ENCODE results near the gene CSNK1G1.

DNA sequence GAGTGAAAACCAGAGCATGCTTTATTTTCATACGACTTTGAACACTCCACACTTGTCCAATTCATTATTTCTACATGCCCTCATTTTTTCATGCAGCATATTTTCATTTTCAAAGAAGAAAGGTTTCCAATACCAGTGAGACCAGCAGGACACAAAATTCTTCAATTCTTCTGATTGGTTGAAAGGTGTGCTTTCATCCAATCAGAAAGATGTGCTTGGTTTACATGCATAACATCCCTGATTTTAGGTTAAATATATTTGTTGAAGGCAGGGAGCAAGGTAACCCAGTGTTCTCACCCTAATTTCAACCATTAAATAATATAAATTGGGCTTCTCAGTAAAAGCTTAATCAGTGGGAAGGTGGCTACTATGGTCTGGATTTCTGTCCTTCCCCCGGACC is 145.6 kb downstream of the CSNK1G1 start:
- no peak for TF ChIP-seq POLR2A (IDR thresholded peaks at IDR 0.05)
- TF ChIP-seq, protein P1, sequence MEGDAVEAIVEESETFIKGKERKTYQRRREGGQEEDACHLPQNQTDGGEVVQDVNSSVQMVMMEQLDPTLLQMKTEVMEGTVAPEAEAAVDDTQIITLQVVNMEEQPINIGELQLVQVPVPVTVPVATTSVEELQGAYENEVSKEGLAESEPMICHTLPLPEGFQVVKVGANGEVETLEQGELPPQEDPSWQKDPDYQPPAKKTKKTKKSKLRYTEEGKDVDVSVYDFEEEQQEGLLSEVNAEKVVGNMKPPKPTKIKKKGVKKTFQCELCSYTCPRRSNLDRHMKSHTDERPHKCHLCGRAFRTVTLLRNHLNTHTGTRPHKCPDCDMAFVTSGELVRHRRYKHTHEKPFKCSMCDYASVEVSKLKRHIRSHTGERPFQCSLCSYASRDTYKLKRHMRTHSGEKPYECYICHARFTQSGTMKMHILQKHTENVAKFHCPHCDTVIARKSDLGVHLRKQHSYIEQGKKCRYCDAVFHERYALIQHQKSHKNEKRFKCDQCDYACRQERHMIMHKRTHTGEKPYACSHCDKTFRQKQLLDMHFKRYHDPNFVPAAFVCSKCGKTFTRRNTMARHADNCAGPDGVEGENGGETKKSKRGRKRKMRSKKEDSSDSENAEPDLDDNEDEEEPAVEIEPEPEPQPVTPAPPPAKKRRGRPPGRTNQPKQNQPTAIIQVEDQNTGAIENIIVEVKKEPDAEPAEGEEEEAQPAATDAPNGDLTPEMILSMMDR (IDR thresholded peaks at IDR 0.05), result no peak
- no peak for TF ChIP-seq POLR2AphosphoS5 (IDR thresholded peaks at IDR 0.05)
- TF ChIP-seq EP300 (IDR thresholded peaks at IDR 0.05), result no peak
